ENCODE results near the gene GATA1.

- TF ChIP-seq CTCF (IDR thresholded peaks at IDR 0.05 in 8 of 11, conservative IDR thresholded peaks at IDR 0.05 in 3 of 11) (no peak), POLR2A (IDR thresholded peaks at IDR 0.05) (no peak)
Measured at GRCh38 chrX:48794911-48795515, 8.6 kb downstream of the GATA1 start.

Data from spleen (tissue), 7 donors.